ENCODE data around the gene PCDHGA11. TPM values are rescaled to one million over a fixed set of nuclear protein-coding genes. Genes with fewer than 3 reads are reported as not detected.

Gene PCDHGA11
- total RNA-seq, 2 donors from 2014 or later, result 1.3 to 2.2 TPM

Other genes with a start within 250 kb of the PCDHGA11 start
- under 1 TPM; 0.12 to 0.34 TPM for gene PCDHB7, start 248.4 kb upstream of the PCDHGA11 start, total RNA-seq
- under 1 TPM; 0.59 to 0.67 TPM for gene PCDHB8, start 243.3 kb upstream of the PCDHGA11 start, total RNA-seq
- gene PCDHB16, start 238.7 kb upstream of the PCDHGA11 start, total RNA-seq, result 1 to 10 TPM in 1 of 2 donors, under 1 TPM in 1; 0.34 to 1.2 TPM
- under 1 TPM; 0.34 to 0.61 TPM for gene PCDHB9, start 233.9 kb upstream of the PCDHGA11 start, total RNA-seq
- under 1 TPM; 0.40 to 0.56 TPM for gene PCDHB10, start 228.7 kb upstream of the PCDHGA11 start, total RNA-seq
- 1 to 10 TPM in 1 of 2 donors, under 1 TPM in 1; 0.82 to 1.4 TPM for gene PCDHB11, start 221.4 kb upstream of the PCDHGA11 start, total RNA-seq
- under 1 TPM; 0.24 to 0.42 TPM for gene PCDHB12, start 212.3 kb upstream of the PCDHGA11 start, total RNA-seq
- gene PCDHB13, start 207.1 kb upstream of the PCDHGA11 start, total RNA-seq, result 1 to 10 TPM; 1.3 to 2.0 TPM
- gene PCDHB14, start 197.7 kb upstream of the PCDHGA11 start, total RNA-seq, result 1 to 10 TPM; 1.2 to 1.7 TPM
- gene PCDHB15, start 175.7 kb upstream of the PCDHGA11 start, total RNA-seq, result 1 to 10 TPM in 1 of 2 donors, under 1 TPM in 1; 0.49 to 1.1 TPM
- 1 to 10 TPM in 1 of 2 donors, under 1 TPM in 1; 0.95 to 1.4 TPM for gene SLC25A2, start 117.0 kb upstream of the PCDHGA11 start, total RNA-seq
- 10 to 100 TPM; 52.3 to 66.1 TPM for gene TAF7, start 100.3 kb upstream of the PCDHGA11 start, total RNA-seq
- gene PCDHGA1, start 90.5 kb upstream of the PCDHGA11 start, total RNA-seq, result under 1 TPM; 0.31 TPM
- under 1 TPM; 0.31 to 0.75 TPM for gene PCDHGA2, start 82.3 kb upstream of the PCDHGA11 start, total RNA-seq
- gene PCDHGA3, start 77.2 kb upstream of the PCDHGA11 start, total RNA-seq, result under 1 TPM; 0.21 to 0.39 TPM
- 1 to 10 TPM in 1 of 2 donors, under 1 TPM in 1; 0.79 to 1.1 TPM for gene PCDHGB1, start 71.0 kb upstream of the PCDHGA11 start, total RNA-seq
- gene PCDHGA4, start 66.0 kb upstream of the PCDHGA11 start, total RNA-seq, result under 1 TPM; 0.37 to 0.84 TPM
- 1 to 10 TPM; 1.6 to 1.7 TPM for gene PCDHGB2, start 61.1 kb upstream of the PCDHGA11 start, total RNA-seq
- 1 to 10 TPM in 1 of 2 donors, under 1 TPM in 1; 0.70 to 1.5 TPM for gene PCDHGA5, start 56.9 kb upstream of the PCDHGA11 start, total RNA-seq
- 1 to 10 TPM in 1 of 2 donors, under 1 TPM in 1; 0.98 to 1.5 TPM for gene PCDHGB3, start 50.8 kb upstream of the PCDHGA11 start, total RNA-seq
- gene PCDHGA6, start 47.2 kb upstream of the PCDHGA11 start, total RNA-seq, result 1 to 10 TPM; 1.6 to 2.0 TPM
- gene PCDHGA7, start 38.3 kb upstream of the PCDHGA11 start, total RNA-seq, result 1 to 10 TPM; 1.3 to 1.5 TPM
- gene PCDHGB4, start 33.4 kb upstream of the PCDHGA11 start, total RNA-seq, result 1 to 10 TPM in 1 of 2 donors, under 1 TPM in 1; 0.98 to 1.3 TPM
- gene PCDHGA8, start 28.4 kb upstream of the PCDHGA11 start, total RNA-seq, result under 1 TPM; 0.73 to 0.82 TPM
- 1 to 10 TPM; 3.4 to 4.0 TPM for gene PCDHGB5, start 23.1 kb upstream of the PCDHGA11 start, total RNA-seq
- 1 to 10 TPM; 1.6 to 2.6 TPM for gene PCDHGA9, start 18.3 kb upstream of the PCDHGA11 start, total RNA-seq
- gene PCDHGB6, start 13.0 kb upstream of the PCDHGA11 start, total RNA-seq, result 1 to 10 TPM; 1.9 to 2.2 TPM
- gene PCDHGA10, start 8.1 kb upstream of the PCDHGA11 start, total RNA-seq, result 1 to 10 TPM; 2.8 to 5.3 TPM
- gene PCDHGB7, start 3.4 kb upstream of the PCDHGA11 start, total RNA-seq, result 1 to 10 TPM; 3.0 to 4.2 TPM
- 1 to 10 TPM; 1.8 to 2.0 TPM for gene PCDHGA12, start 9.5 kb downstream of the PCDHGA11 start, total RNA-seq
- gene PCDHGC3, start 54.9 kb downstream of the PCDHGA11 start, total RNA-seq, result 10 to 100 TPM; 15.3 to 16.0 TPM
- gene PCDHGC4, start 64.0 kb downstream of the PCDHGA11 start, total RNA-seq, result under 1 TPM; 0.64 to 0.92 TPM
- gene PCDHGC5, start 68.0 kb downstream of the PCDHGA11 start, total RNA-seq, result under 1 TPM; 0.75 to 0.76 TPM
- 100 to 1,000 TPM; 105 to 108 TPM for gene DIAPH1, start 197.9 kb downstream of the PCDHGA11 start, total RNA-seq
- 10 to 100 TPM; 37.8 to 40.5 TPM for gene HDAC3, start 215.8 kb downstream of the PCDHGA11 start, total RNA-seq
- 1 to 10 TPM; 2.9 to 3.5 TPM for gene RELL2, start 215.9 kb downstream of the PCDHGA11 start, total RNA-seq
- gene FCHSD1, start 230.4 kb downstream of the PCDHGA11 start, total RNA-seq, result 10 to 100 TPM; 15.0 to 19.2 TPM